ENCODE data around the gene CREB3. TPM values are rescaled to one million over a fixed set of nuclear protein-coding genes. Genes with fewer than 3 reads are reported as not detected.

The CREB3 gene
- total and polyA plus RNA-seq, 9 of the 15 experiments (the other 6 are each of a cell fraction or from before 2014, with no cell fraction given) = 5.7 to 18.3 (median 14.9) TPM

DNA sequence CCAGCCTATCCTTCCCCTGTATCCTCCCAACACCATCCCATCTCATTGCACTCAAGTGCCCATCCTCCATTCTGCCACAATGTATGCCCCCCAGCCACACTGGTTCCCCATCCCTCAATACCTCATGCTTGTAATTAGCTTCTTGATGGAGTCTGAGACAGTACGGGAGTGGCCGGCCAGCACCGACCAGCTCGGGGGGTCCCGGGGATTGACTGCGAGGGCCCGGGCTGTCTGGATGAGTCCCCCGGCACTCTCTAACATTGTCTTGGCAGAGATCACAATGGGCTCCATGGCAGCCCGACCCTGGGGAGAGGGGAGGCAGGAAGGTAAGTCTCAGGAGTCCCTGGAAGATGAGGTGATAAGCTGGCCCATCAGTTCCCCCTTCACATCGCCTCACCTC is 25.5 kb upstream of the CREB3 start (continued):
- TF ChIP-seq, protein P1, sequence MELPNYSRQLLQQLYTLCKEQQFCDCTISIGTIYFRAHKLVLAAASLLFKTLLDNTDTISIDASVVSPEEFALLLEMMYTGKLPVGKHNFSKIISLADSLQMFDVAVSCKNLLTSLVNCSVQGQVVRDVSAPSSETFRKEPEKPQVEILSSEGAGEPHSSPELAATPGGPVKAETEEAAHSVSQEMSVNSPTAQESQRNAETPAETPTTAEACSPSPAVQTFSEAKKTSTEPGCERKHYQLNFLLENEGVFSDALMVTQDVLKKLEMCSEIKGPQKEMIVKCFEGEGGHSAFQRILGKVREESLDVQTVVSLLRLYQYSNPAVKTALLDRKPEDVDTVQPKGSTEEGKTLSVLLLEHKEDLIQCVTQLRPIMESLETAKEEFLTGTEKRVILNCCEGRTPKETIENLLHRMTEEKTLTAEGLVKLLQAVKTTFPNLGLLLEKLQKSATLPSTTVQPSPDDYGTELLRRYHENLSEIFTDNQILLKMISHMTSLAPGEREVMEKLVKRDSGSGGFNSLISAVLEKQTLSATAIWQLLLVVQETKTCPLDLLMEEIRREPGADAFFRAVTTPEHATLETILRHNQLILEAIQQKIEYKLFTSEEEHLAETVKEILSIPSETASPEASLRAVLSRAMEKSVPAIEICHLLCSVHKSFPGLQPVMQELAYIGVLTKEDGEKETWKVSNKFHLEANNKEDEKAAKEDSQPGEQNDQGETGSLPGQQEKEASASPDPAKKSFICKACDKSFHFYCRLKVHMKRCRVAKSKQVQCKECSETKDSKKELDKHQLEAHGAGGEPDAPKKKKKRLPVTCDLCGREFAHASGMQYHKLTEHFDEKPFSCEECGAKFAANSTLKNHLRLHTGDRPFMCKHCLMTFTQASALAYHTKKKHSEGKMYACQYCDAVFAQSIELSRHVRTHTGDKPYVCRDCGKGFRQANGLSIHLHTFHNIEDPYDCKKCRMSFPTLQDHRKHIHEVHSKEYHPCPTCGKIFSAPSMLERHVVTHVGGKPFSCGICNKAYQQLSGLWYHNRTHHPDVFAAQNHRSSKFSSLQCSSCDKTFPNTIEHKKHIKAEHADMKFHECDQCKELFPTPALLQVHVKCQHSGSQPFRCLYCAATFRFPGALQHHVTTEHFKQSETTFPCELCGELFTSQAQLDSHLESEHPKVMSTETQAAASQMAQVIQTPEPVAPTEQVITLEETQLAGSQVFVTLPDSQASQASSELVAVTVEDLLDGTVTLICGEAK (IDR thresholded peaks at IDR 0.05) = no peak
- TF ChIP-seq, protein P1 (CRISPR knock-in tag; IDR thresholded peaks at IDR 0.05) = no peak
